ENCODE results near the gene CRYBG3.

CRYBG3 gene

DNA sequence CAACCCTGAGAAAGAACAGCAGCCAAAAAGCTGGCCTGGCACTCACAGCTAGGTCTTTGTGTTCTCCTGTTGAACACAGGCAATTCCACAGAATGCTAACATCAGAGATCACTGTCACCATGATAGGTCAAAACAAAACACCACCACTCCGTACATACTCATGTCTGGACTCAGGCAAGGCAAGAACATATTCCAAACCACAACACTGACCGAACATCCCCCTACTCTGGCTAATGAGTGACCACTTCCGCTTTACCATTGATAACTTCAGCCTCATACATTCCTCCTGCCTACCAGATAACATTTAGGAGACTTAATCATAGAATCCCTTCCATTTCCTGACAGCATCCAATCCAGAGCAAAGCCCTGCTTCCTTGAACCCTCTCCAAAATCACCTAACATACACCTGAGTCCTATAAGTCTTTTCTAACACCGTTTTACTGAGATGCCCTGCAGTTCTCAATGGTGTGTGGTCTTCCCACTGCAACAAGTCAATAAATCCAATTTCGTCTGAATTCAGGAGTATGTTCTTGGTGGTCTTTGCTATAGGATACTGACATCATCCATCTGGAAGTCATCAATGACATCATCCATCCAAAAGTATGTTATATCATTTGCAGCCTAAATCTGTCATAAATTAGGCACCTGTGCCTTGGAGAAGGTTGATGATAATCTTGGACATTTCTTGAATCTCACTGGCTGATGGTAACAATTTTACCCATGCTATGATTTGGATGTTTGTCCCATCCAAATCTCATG is 126.7 kb downstream of the CRYBG3 start:
- DNase-seq = no peak

DNA sequence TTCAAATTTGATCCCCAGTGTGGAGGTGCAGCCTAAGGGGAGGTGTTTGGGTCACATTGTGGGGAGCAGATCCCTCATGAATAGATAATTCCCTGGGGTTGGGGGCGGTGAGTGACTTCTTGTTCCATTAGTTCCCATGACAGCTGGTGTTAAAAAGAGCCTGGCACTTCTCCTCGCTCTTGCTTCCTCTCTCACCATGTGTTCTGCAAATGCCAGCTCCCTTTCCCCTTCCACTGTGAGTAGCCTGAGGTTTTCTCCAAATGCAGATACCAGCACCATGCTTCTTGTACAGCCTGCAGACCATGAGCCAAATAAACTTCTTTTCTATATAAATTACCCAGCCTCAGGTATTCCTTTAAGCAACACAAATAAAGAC is 127.3 kb downstream of the CRYBG3 start:
- DNase-seq = peak in 1 of 14 donors; percentile 67

DNA sequence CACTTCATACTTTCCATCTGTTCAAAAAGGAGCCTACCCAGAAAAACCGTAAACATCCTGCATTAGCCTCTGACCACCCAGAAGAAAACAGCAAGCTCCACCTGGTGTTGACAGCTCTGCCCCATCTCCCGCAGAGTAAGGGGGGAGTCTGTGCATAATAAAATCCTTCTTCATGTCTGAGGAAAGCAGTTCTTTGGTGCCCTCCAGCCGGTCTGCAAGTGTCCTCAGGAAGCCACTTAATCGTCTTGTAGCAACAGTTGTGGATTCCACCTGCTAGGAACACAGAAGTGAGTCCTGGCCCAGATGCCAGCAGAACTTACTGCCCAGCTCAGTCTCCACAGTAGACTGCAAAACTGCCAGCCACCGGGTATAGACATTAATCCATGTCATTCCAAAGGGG is 127.9 kb downstream of the CRYBG3 start:
- DNase-seq = peak in 1 of 14 donors; percentile 27

DNA sequence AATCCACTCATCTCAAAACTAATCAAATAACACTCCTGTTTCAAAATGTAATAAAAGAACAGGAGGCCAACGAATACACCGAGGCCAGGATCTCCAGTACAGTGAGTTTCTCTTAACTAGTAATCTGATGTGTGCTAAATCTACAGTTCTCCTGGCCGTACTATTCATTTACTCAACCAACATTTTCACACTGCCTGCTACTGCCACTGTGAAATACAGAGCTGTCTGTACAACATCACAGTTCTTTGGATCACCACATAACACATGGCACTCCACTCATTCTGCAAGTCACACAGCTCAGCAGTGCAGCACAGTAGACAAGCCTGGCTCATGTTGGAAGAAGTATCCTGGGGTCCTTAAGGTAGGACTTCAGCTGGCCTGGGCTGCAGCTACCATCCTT is 128.5 kb downstream of the CRYBG3 start:
- DNase-seq = no peak

DNA sequence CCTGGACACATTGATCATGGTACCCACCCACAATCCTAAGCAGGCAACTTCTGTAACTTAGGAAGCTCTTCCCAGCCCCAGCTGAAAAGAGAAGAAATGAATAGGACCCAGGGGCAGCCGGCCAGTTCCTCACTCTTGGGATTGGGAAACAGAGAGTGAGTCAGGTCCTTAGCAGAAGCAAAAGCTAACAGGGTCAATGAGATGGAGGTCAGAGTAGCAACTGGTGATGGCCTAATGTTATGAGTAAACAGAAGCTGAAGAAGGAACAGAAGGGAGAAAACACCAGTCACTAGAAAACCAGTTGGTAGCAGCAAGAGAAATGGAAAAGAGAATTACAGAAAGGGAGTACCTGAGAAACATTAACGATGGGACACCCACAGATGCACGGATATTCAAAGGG is 130.5 kb downstream of the CRYBG3 start:
- DNase-seq = peak in 1 of 14 donors; percentile 54

DNA sequence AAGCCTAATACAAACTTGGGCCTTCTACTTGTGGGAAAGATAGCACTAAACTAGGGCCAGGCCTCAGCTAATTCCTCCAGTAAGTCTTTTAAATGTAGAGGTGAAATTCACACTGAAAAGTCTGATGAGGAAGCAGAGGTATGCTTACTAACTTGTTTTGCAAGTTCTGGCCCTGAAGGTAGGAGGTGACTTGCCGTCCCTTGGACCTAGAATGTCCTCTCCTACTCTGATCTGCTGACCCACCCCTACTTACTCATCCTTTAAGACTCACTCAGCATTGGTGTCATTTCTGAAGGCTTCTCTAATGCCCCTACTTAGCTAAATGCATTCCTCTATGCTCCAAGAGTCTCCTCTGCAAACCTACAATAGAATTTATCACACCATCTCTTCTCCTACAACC is 131.1 kb downstream of the CRYBG3 start:
- no peak for DNase-seq

DNA sequence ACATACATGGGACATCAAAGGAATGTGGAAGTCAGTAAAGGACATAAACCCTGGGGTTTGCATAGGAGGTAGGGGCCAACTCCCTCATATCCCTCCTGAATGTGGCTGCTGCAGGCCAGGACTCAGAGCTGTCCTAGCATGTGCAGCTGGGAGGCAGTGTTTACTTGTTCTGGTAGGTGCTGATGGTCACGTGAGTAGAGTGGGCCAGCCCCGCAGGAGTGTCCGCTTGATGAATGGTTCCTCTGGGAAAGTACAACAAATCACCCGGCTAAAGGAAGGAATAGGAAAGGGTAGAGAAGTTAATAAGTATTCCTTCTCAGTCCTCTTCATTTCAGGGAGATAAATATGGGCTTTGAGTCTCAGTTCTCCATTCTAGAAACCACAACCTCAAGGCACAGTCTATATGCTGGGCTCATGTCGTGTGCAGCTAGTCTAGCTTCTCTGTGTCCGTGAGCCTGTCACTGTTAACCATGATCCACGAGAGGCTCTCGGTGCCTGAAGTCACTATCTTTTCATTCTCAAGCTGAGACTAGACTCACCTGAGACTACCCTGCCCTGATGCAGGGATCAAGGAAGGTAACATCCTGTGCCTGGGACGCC is 132.5 kb downstream of the CRYBG3 start:
- no peak for DNase-seq

DNA sequence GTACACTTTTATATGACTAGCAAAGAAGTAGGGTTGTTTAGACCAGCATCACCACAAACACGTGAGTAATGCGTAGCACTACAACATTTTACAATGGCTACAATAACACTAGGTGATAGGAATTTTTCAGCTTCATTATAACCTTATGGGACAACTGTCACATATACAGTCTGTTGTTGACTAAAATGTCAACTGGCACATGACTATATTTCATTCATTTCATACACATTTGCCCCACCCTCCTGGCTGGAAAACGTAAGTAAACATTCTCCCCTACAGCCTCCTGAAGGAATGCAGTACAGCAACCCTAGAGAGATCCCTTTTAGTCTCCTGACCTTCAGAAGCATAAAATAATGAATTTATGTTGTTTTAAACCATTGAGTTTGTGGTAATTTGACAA is 134.2 kb downstream of the CRYBG3 start:
- no peak for DNase-seq

DNA sequence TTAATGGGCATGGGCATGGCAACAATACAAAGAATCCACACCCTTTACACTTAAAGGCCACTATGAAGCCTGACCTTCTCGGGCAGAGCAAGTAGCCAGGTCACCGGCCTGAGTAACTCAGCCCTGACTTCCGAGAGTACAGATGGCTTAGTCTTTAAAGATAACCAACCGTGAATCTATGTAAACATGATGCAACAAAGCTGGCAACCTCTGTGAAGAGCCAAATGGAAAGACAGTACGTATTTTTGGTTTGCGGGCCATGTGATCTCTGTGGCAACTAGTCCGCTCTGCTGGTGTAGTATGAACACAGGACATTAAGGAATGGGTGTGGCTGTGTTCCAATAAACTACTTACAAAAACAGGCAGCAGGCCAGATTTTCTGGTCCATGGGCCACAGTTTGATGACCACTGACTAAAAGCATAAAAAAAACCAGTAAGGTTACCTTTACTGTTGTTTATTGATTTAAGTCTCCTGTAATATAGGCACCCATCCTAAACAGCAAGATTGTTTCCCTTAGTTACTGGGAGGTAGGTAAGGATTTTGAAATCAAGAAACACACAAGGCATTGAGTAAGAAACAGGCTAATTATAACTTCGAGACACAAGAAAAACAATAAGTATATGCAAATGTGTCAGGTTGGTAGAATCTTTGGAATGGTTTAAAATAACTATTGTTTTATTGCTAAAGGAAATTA is 136.0 kb downstream of the CRYBG3 start:
- no peak for DNase-seq

DNA sequence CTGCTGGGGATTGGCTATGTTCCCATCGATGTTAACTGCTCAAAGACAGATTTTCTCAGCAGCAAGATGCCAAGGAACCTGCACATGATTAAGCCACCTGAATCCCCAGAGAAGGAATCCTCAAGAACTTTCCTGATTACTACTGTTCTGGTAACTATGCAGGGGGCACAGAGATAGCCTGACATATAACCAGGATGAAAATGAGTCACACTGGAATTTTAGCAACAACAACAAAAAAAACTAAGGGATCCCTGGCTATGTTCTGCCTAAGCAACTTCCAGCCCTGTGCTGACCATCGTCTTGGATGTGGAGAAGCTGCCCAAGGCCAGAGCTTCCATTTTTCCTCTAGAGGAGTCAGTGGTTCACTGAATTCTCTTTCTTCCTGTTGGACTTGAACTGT is 136.6 kb downstream of the CRYBG3 start:
- DNase-seq = no peak

DNA sequence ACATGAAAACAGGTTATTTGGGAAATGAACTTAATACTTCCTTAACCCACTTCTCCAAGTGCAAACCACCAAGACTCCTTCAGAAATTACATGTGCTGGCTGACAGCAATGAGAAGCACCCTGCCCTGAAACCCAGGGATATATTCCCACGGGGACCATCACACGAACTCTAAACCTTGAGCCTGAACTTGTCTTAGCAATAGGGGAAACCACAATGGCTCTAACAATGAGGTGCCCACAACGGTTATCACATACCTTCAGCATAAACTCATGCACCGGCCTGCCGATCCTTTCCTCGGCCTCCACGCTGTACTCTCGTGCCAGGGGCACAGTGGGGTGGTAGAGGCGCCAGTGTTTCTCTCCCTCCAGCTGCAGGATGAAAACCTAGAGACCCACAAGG is 137.0 kb downstream of the CRYBG3 start:
- DNase-seq = no peak

DNA sequence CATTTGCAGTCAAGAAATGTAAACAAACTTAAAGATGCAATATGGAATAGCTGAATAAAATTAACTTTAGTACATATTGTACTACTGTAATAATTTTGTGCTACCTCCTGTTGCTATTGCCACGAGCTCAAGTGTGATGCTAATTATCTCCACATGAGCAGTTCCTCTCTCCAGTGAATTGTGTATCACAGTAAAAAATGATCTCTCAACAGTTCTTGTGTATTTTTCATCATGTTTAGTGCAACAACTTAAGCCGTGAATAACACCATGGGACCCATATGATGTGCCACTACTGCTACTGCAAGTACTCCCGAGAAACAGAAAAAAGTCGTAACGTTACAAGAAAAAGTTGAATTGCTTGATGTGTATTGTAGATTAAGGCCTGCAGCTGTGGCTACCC is 138.1 kb downstream of the CRYBG3 start:
- DNase-seq = no peak

DNA sequence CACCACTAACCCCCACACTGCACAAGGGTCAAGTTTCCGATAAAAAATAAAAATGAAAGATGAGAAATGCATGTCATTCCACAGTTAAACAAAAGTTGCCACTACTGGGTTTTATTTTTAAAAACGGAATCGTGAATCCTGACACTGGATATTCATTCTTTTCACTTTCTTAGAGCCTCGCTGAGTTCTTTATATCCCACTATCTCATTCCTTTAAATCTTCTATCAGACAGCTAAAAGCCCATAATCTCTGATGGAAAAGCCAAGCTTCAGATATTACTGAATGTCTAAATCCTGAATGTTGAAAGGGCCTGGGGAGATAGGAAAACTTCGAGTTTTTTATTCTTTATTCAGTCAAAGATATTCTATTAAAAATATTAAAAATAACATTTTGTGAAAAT is 138.7 kb downstream of the CRYBG3 start:
- no peak for DNase-seq

DNA sequence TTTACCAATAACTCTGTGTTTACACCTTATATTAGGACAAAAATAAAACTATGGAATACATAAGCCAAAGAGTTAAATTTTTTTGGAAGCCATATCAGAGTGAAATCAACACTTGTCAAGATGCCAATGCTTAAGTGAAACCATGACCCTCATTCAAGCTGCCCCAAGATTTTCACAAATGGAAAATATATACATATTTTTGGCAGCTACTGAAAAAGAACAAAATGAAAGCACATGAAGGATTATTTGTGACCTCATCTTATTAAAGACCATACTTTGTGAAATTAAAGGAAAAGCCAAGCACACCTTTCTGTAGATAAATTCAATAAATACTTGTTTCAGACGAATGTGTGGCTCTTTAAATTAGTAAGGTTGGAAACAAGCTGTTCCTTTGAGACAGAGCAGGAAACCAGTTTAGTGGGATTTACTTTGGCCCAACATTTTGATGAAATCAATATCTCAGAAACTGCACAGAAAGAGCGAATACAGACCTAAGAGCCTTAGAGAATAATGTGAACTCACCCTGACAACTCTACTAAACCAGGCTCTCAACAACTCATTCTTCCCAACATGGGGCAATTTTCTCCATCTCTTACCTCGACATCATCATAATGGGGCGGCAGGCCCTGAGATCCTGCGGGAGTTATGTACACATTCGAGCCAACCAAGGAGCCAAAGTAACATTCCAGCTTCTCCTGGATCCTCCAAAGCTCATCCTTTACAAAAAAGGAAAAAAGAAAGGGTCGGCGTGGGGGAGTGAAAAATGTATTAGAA is 139.4 kb downstream of the CRYBG3 start:
- no peak for DNase-seq

DNA sequence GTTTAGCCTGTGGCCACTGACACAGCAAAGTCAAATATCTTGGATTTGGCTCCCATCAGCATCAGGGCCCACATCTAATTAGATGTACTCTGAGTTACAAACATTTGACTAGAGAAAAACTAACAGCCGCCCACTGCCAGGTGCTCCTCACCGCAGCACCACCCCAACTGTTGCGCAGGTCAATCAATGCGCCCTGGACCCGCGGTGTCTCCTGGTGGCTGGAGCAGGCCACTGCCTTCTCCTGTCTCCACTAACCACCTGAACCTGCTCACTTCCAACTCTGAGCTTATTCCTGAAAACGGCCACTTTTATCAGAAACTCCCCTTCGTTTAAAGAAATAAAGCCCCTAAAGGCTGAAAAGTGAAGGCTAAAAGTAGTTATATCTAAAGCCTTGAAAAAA is 146.2 kb downstream of the CRYBG3 start:
- no peak for DNase-seq

DNA sequence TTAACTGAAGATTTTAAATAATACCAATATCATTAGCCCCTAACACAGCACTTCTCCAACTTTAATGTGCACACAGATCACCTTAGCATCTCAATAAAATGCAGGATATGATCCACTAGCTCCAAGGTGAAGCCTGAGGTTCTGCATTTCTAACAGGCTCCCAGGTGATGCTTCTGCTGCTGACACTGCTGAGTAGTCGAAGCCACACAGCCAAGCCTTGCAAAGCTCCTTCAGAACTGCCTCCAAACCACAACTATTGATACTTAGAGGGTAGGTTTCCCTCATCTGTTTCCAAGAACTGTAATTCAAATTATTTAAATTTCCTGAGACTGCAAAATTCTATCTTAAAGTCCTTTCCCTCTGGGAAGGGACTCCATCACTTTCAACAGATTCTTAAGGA is 146.6 kb downstream of the CRYBG3 start:
- no peak for DNase-seq

DNA sequence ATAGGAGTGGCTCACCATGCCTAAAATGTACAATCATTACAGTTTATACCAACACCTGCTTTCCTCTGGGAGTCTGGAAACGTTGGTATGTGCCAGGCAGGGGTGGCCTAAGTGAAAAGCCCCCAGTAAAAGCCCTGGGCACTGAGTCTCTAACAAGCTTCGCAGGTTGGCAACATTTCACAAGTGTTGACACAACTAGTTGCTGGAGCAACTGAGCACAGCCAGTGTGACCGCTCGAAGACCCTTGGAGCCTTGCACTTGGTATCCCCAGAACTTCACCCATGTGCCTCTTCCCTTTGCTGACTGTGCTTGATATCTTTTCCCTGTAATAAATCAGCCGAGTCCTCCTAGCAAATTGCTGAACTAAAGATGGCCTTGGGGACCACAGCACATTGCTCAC is 147.7 kb downstream of the CRYBG3 start:
- DNase-seq = no peak

DNA sequence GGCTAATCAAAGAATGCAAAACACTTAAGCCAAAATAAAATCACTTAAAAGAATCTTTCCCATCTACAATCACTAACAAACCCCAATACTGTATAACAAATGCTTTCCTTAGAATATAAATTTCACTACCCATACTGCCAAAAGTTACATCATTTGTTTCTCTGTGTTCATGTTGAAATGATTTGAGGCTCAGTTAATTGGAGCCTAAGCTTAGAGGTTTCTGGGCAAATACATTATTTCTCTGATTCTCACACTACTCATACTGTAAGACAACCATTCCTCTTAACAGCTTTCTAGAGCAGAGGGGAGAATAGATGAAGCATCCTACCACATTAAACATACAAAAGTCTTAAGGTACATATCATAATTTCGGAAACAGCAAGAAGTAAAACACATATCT is 148.3 kb downstream of the CRYBG3 start:
- DNase-seq = no peak

DNA sequence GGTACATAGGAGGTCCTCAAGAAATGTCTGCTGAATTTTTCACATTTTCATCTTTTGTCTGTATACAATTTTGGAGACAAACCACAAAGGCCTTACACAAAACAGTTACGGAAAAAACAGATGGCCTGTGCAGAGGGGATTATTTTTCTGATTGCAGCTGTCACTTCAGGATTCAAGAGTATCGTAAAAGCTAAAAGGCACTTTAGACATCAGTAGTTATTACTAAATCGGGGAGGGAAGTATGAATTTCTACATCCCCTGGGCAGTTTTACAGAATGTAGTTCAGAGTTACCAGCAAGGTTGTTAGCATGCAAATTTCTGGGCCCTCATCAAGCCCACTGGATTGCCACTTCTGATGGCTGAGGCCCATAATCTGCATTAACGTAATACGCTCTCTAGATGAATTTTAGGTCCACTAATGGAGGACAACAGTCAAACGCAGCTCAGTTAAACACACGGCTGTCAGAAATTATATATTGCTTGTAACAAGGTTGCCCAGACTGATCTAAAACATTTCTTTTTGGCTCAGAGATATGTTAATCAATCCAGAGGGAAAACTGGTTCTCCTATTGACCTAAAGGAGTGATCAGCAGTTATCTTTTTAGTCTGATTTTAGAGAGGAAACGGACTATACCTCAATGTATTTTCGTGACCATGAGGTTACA is 149.3 kb downstream of the CRYBG3 start:
- no peak for DNase-seq

DNA sequence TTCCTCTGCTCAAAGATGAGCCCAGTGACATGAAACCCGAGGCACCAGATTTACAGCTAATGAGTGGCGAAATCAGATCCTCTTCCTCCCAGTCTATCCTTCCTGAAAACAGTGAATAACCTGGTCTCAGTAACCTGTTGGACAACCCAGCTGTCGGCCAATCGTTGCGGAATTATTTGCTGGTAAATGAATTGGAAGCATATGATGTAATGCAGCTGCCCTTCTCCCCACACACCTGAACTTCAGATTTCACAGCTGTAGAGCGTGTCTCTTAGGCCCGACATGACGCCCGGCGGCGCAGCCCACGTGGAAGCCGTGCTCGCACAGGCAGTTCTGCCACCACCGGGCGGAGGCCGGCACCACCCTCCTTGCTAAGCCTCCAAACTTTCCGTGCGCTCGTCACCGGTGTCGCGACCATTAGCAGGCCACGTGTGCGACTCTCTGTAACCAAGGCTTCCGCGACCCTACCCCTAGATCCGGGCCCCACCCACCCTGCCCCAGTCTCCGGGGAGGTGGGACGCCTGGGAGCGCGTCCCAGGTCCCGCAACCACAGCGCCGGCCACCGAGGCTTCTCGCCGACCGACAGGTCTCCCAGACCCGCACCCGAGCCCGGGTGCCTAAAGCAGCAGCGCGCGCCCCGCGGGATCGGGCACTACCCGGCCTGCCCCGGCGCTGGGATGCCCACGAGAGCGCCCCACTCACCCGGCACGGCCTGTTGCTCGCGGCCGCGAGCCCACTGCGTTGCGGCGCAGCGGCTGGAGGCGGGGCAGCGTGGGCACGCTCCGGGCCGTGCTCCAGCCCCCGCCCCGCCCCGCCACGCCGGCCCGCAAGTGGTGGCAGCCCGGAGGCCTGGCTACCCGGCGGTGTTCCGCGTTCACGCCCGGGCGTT is 150.1 kb downstream of the CRYBG3 start, which contains the start of gene RIOX2:
TSS of gene RIOX2 (minus strand) at position 753 of the 889 bp plus-strand sequence. CDS start 4,838 bp downstream, outside the sequence.
- DNase-seq = peak; percentile 14 to 83 (median 67)

DNA sequence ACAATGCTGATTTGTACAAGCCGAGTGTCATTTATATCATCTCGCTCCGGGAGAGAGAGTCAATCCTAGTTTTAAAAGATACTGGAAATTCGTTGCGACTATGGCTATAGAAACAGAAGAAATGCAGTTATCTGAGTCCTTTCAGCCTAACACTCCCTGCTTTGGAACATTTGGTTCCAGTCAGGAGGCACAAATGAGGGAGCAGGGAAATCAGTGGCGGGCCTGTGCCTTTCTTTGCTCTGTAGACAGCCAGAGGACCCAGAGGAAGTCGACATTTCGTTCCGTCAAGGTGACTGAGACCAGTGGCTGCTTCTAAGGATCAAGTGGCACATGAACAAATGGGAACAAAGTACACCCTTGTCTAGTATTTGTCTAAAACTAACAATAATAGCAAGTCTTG is 151.2 kb downstream of the CRYBG3 start:
- no peak for DNase-seq
